Omental fat pad (tissue), 4 donors: Measurements from ENCODE around the gene TXN2. TPM values are rescaled to one million over a fixed set of nuclear protein-coding genes. Genes with fewer than 3 reads are reported as not detected.
"Not testable (repeated sequence)": the region's sequence is repeated elsewhere in the genome, so short reads cannot be mapped to it uniquely, and the experiment has no call there.

Experiments
- ATAC-seq: fragments of 150-250 bp; one replicate; pipeline ENCODE4 v1.9.1; 2016; ENCODE audit warnings: mild to moderate bottlenecking, moderate library complexity; ENCODE audit not compliant: low FRiP score
- DNase-seq: peaks from one replicate; pipeline ENCODE4 v3.0.0-alpha.2; 2019; ENCODE audit warnings: low spot score
- CTCF ChIP-seq, 3 donors: fragments of 450-650 bp; IDR thresholded peaks; one replicate each; pipeline ENCODE4 v1.5.1; 2016 to 2017; ENCODE audit warnings: antibody characterized with exemption in 3 of 3, mild to moderate bottlenecking in 3 of 3, moderate library complexity in 2 of 3
- total RNA-seq, 4 donors: library from RNA; depleted of rRNA; stranded (reverse); fragments of >200 nt; gene quantifications; one replicate each; pipeline ENCODE4 v1.1.0, GENCODE V29; 2016

The TXN2 gene
- total RNA-seq, 4 donors from 2014 or later = 53.2 to 82.0 (median 66.2) TPM

- ATAC-seq (no peak), DNase-seq (no peak)
- TF ChIP-seq CTCF (IDR thresholded peaks at IDR 0.05) = no peak
These were observed 47.9 kb downstream of the TXN2 start for GRCh38 chr22:36433318-36434231.

- ATAC-seq = no peak
These were observed 48.7 kb downstream of the TXN2 start for GRCh38 chr22:36432592-36433317.

GRCh38 chr22:36431977-36432376 lies 49.5 kb downstream of the TXN2 start:
- TF ChIP-seq CTCF (IDR thresholded peaks at IDR 0.05) = no peak
- DNase-seq (no peak), ATAC-seq (no peak)

More at GRCh38 chr22:36432592-36433317, 48.7 kb downstream of the TXN2 start:
- no peak for TF ChIP-seq CTCF (IDR thresholded peaks at IDR 0.05)
- DNase-seq = no peak

- ATAC-seq = no peak
- TF ChIP-seq CTCF (IDR thresholded peaks at IDR 0.05) = no peak
- no peak for DNase-seq
These were observed 50.6 kb downstream of the TXN2 start for GRCh38 chr22:36430863-36431262.

- DNase-seq, ATAC-seq: not testable (repeated sequence)
These were observed 53.5 kb downstream of the TXN2 start for GRCh38 chr22:36427952-36428351.

- ATAC-seq = no peak
These were observed 55.4 kb downstream of the TXN2 start for GRCh38 chr22:36425977-36426523.

More at GRCh38 chr22:36425977-36426523, 55.4 kb downstream of the TXN2 start:
- DNase-seq = no peak
- TF ChIP-seq CTCF (IDR thresholded peaks at IDR 0.05) = no peak
